ENCODE results near the gene GIMAP8. TPM values are rescaled to one million over a fixed set of nuclear protein-coding genes. Genes with fewer than 3 reads are reported as not detected.

Gene GIMAP8
- total RNA-seq, 1 experiment from 2014 or later, result not detected

DNA sequence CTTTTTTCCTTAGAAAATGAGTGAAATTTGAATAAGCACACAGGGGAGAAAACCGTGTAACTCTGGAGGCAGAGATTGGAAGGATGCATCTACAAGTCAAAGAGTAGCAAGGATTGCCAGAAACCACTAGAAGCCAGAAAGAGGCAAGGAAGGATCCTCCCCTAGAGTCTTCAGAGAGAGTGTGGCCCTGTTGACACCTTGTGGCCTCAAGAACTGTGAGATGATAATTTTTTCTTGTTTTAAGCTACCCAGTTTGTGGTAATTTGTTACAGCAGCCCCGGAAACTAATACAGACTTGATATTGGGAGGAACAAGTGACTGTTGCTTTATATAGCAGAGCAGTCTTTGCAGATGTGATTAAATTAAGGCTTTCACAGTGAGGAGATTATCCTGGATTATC lies 60.6 kb downstream of the GIMAP8 start:
- Histone ChIP-seq H4K5ac (ENCODE audit: insufficient read length, low read depth, low read length) (no peak overlapping the region), H3K18ac (ENCODE audit: insufficient read length, low read depth, low read length) (no peak overlapping the region), H3K27me3 (ENCODE audit: insufficient read depth, low read length) (no peaks in the 10 kb centered on the region), H2AK5ac (ENCODE audit: insufficient read length, low read length) (no peak overlapping the region), H3K4me2 (ENCODE audit: insufficient read depth, insufficient read length, low read length) (no peak overlapping the region), H4K20me1 (ENCODE audit: control insufficient read depth, insufficient read depth, insufficient read length) (no peaks in the 10 kb centered on the region), H3K27ac (ENCODE audit: insufficient read length, low read depth, low read length) (no peak overlapping the region), H3K4me1 (ENCODE audit: insufficient read depth, low read length) (no peaks in the 10 kb centered on the region), H3K23ac (ENCODE audit: insufficient read length, low read depth, low read length) (no peak overlapping the region), H3T11ph (ENCODE audit: low read length) (no peak overlapping the region), H3K14ac (ENCODE audit: insufficient read depth, low read length) (no peak overlapping the region), H3K56ac (ENCODE audit: insufficient read length, low read depth, low read length) (no peak overlapping the region), H3K9me3 (ENCODE audit: control insufficient read depth, low read depth, low read length) (no peaks in the 10 kb centered on the region), H3K9ac (ENCODE audit: extremely low read depth, insufficient read length, low read length) (no peak overlapping the region), H2BK15ac (ENCODE audit: low read depth, low read length) (no peak overlapping the region), H2AFZ (ENCODE audit: low read length) (no peak overlapping the region), H2BK5ac (ENCODE audit: insufficient read length, low read length) (no peak overlapping the region), H4K8ac (replicated peaks; ENCODE audit: insufficient read length, low read depth, low read length) (no peak overlapping the region), H2BK20ac (ENCODE audit: low read depth, low read length, poor library complexity, severe bottlenecking) (no peak overlapping the region), H3K4ac (ENCODE audit: low read depth, low read length) (no peak overlapping the region), H3K23me2 (ENCODE audit: insufficient read length, low read depth, low read length, poor library complexity, severe bottlenecking) (no peaks in the 10 kb centered on the region), H2BK120ac (ENCODE audit: low read depth, low read length, poor library complexity, severe bottlenecking) (no peak overlapping the region), H3K79me2 (ENCODE audit: insufficient read depth, low read length) (no peaks in the 10 kb centered on the region), H2BK12ac (ENCODE audit: insufficient read length, low read depth, low read length) (no peak overlapping the region), H3K79me1 (ENCODE audit: insufficient read depth, low read depth, low read length, poor library complexity, severe bottlenecking) (no peaks in the 10 kb centered on the region), H4K91ac (ENCODE audit: insufficient read length, low read depth, low read length) (no peak overlapping the region)
- TF ChIP-seq, protein P1, sequence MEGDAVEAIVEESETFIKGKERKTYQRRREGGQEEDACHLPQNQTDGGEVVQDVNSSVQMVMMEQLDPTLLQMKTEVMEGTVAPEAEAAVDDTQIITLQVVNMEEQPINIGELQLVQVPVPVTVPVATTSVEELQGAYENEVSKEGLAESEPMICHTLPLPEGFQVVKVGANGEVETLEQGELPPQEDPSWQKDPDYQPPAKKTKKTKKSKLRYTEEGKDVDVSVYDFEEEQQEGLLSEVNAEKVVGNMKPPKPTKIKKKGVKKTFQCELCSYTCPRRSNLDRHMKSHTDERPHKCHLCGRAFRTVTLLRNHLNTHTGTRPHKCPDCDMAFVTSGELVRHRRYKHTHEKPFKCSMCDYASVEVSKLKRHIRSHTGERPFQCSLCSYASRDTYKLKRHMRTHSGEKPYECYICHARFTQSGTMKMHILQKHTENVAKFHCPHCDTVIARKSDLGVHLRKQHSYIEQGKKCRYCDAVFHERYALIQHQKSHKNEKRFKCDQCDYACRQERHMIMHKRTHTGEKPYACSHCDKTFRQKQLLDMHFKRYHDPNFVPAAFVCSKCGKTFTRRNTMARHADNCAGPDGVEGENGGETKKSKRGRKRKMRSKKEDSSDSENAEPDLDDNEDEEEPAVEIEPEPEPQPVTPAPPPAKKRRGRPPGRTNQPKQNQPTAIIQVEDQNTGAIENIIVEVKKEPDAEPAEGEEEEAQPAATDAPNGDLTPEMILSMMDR (conservative IDR thresholded peaks at IDR 0.05), result no peak
- no peak overlapping the region for H3K4me3 Mint-ChIP-seq
- no peak for DNase-seq
- no peaks in the 10 kb centered on the region for H3K36me3 Mint-ChIP-seq (ENCODE audit: insufficient read depth in 1 of 3, low read depth in 3 of 3)
- H3K27me3 Mint-ChIP-seq (ENCODE audit: low read depth), result peaks cover 52% of the 10 kb centered on the region
- H3K4me1 Mint-ChIP-seq, result 0 out of 4 replicates have a peak, but pooled peaks cover 0 to 2% of the 10 kb centered on the region in 2 experiments
- no CpG with 5 or more reads among the region's 2 CpGs for WGBS (ENCODE audit: extremely low coverage, insufficient read length, low lambda C conversion rate)
- H3K27ac Mint-ChIP-seq, result no peak overlapping the region
- H3K9me3 Mint-ChIP-seq, result no peaks in the 10 kb centered on the region; a peak in 1 of 5 replicates

All from H9 (cell line).